GM23338 (cell line): ENCODE measurements around the gene GSAP.

ENCODE experiments used
- CTCF ChIP-seq, 2 experiments: fragments of 200-600 bp in 1 of 2; sonication (generic) in 1 of 2; conservative IDR thresholded peaks; 2 replicates each; pipeline versions ENCODE4 v1.5.1 to v1.6.1; 2016 to 2017; ENCODE audit warnings: antibody characterized with exemption in 2 of 2, low read depth in 2 of 2, mild to moderate bottlenecking in 2 of 2, moderate library complexity in 1 of 2
- EZH2 ChIP-seq: fragments of 200-600 bp; sonication (generic); IDR thresholded peaks from one replicate; pipeline ENCODE4 v1.8.0; 2017; ENCODE audit warnings: antibody characterized with exemption, mild to moderate bottlenecking, low read depth; ENCODE audit not compliant: unreplicated experiment
- POLR2AphosphoS5 ChIP-seq: IDR thresholded peaks from 2 replicates; pipeline ENCODE4 v1.6.1; 2016; ENCODE audit warnings: antibody characterized with exemption, low read depth
- REST ChIP-seq: IDR thresholded peaks from one replicate; pipeline ENCODE4 v1.6.1; 2018; ENCODE audit warnings: antibody characterized with exemption; ENCODE audit not compliant: unreplicated experiment

- no peak for TF ChIP-seq POLR2AphosphoS5
- no peak for TF ChIP-seq CTCF (conservative IDR thresholded peaks at IDR 0.05; ENCODE audit: low read depth in 2 of 2)
- TF ChIP-seq REST: no peak
- no peak for TF ChIP-seq EZH2
Observed at GRCh38 chr7:77459311-77459726, 43.2 kb upstream of the GSAP start.
